ENCODE measurements around the gene HSH2D. TPM values are rescaled to one million over a fixed set of nuclear protein-coding genes. Genes with fewer than 3 reads are reported as not detected.

HSH2D gene
- total and polyA plus RNA-seq, 9 of the 15 experiments (the other 6 are each of a cell fraction or from before 2014, with no cell fraction given) = 0.03 to 1.1 (median 0.35) TPM; not detected in 1

- no peak for TF ChIP-seq ZNF175 (CRISPR knock-in tag; IDR thresholded peaks at IDR 0.05; ENCODE audit: low read depth)
- TF ChIP-seq PRMT5 (CRISPR knock-in tag; IDR thresholded peaks at IDR 0.05) = no peak
- TF ChIP-seq ZNF76 (CRISPR knock-in tag; IDR thresholded peaks at IDR 0.05; ENCODE audit: borderline replicate concordance) = no peak
- no peak for TF ChIP-seq CCAR2 (IDR thresholded peaks at IDR 0.05; ENCODE audit: low read depth, low read length)
- TF ChIP-seq ZNF592 (IDR thresholded peaks at IDR 0.05) = no peak
- TF ChIP-seq NFXL1 (CRISPR knock-in tag; IDR thresholded peaks at IDR 0.05) = no peak
- no peak for TF ChIP-seq ILK (tag; IDR thresholded peaks at IDR 0.05; ENCODE audit: borderline replicate concordance, low read depth)
- TF ChIP-seq POLR2G (IDR thresholded peaks at IDR 0.05; ENCODE audit: low read depth, low read length) = peak; percentile 90
- TF ChIP-seq, protein P1, sequence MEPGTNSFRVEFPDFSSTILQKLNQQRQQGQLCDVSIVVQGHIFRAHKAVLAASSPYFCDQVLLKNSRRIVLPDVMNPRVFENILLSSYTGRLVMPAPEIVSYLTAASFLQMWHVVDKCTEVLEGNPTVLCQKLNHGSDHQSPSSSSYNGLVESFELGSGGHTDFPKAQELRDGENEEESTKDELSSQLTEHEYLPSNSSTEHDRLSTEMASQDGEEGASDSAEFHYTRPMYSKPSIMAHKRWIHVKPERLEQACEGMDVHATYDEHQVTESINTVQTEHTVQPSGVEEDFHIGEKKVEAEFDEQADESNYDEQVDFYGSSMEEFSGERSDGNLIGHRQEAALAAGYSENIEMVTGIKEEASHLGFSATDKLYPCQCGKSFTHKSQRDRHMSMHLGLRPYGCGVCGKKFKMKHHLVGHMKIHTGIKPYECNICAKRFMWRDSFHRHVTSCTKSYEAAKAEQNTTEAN (CRISPR knock-in tag; IDR thresholded peaks at IDR 0.05) = no peak
- TF ChIP-seq ARID2 (IDR thresholded peaks at IDR 0.05) = no peak
- TF ChIP-seq ZSCAN29 (IDR thresholded peaks at IDR 0.05) = no peak
- no peak for TF ChIP-seq ZNF79 (CRISPR knock-in tag; IDR thresholded peaks at IDR 0.05; ENCODE audit: low read depth)
- TF ChIP-seq, protein P2, sequence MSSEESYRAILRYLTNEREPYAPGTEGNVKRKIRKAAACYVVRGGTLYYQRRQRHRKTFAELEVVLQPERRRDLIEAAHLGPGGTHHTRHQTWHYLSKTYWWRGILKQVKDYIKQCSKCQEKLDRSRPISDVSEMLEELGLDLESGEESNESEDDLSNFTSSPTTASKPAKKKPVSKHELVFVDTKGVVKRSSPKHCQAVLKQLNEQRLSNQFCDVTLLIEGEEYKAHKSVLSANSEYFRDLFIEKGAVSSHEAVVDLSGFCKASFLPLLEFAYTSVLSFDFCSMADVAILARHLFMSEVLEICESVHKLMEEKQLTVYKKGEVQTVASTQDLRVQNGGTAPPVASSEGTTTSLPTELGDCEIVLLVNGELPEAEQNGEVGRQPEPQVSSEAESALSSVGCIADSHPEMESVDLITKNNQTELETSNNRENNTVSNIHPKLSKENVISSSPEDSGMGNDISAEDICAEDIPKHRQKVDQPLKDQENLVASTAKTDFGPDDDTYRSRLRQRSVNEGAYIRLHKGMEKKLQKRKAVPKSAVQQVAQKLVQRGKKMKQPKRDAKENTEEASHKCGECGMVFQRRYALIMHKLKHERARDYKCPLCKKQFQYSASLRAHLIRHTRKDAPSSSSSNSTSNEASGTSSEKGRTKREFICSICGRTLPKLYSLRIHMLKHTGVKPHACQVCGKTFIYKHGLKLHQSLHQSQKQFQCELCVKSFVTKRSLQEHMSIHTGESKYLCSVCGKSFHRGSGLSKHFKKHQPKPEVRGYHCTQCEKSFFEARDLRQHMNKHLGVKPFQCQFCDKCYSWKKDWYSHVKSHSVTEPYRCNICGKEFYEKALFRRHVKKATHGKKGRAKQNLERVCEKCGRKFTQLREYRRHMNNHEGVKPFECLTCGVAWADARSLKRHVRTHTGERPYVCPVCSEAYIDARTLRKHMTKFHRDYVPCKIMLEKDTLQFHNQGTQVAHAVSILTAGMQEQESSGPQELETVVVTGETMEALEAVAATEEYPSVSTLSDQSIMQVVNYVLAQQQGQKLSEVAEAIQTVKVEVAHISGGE (CRISPR knock-in tag; IDR thresholded peaks at IDR 0.05) = peak in 2 of 3 experiments; percentile 69 to 94; a peak in 4 of 6 replicates
These were observed 54.3 kb downstream of the HSH2D start, which contains the start of gene AP1M1 (continued) for GRCh38 chr19:16197622-16198369.

All from K562 (cell line).